WTC11 (cell line): ENCODE data around the gene RRP7A. TPM values are rescaled to one million over a fixed set of nuclear protein-coding genes. Genes with fewer than 3 reads are reported as not detected.

Experiments used
- ATAC-seq: fragments of 200-7000 bp; cut with Tn5 transposase; 2 replicates; pipeline ENCODE4 v1.10.0; 2021; ENCODE audit warnings: mild to moderate bottlenecking, moderate library complexity
- CTCF ChIA-PET: fragments of 300-600 bp; sonication (Branson Sonifier 250); formaldehyde crosslinking; loops from one replicate; lab custom pipeline; 2021; ENCODE audit warnings: antibody characterized with exemption; lab: Charles Lee
- POLR2A ChIA-PET: fragments of 350-600 bp; sonication (Branson Sonifier 250); formaldehyde crosslinking; loops from one replicate; lab custom pipeline; 2021; ENCODE audit warnings: antibody characterized with exemption; lab: Charles Lee
- DNase-seq: peaks from one replicate; pipeline ENCODE4 v3.0.0; 2021; ENCODE audit warnings: low spot score
- H3K27ac Mint-ChIP-seq: 2 replicates; pipeline ENCODE4 v1.8.0; 2021; ENCODE audit warnings: mixed read lengths
- H3K27me3 Mint-ChIP-seq: 2 replicates; pipeline ENCODE4 v1.8.0; 2021; ENCODE audit warnings: low read depth, mild to moderate bottlenecking, moderate library complexity, mixed read lengths
- H3K36me3 Mint-ChIP-seq: 2 replicates; pipeline ENCODE4 v1.8.0; 2021; ENCODE audit warnings: mixed read lengths
- H3K4me1 Mint-ChIP-seq: 2 replicates; pipeline ENCODE4 v1.8.0; 2022; ENCODE audit warnings: mixed read lengths
- H3K4me3 Mint-ChIP-seq: 2 replicates; pipeline ENCODE4 v1.8.0; 2021; ENCODE audit warnings: mild to moderate bottlenecking, moderate library complexity, mixed read lengths
- H3K9me3 Mint-ChIP-seq: 2 replicates; pipeline ENCODE4 v1.8.0; 2021; ENCODE audit warnings: mixed read lengths
- ATF1 ChIP-seq: sonication (generic); formaldehyde crosslinking; IDR thresholded peaks from 2 replicates; pipeline ENCODE4 v1.8.1; 2023; ENCODE audit warnings: mild to moderate bottlenecking, moderate library complexity, missing genetic modification reagents
- CBFB ChIP-seq: sonication (generic); formaldehyde crosslinking; IDR thresholded peaks from 2 replicates; pipeline ENCODE4 v1.8.1; 2022; ENCODE audit warnings: mild to moderate bottlenecking, low read depth, missing genetic modification reagents
- CREB1 ChIP-seq: sonication (generic); formaldehyde crosslinking; IDR thresholded peaks from 2 replicates; pipeline ENCODE4 v1.8.0; 2023; ENCODE audit warnings: mild to moderate bottlenecking, missing genetic modification reagents
- FOXK1 ChIP-seq: sonication (generic); formaldehyde crosslinking; IDR thresholded peaks from 2 replicates; pipeline ENCODE4 v1.8.0; 2022; ENCODE audit warnings: mild to moderate bottlenecking, moderate library complexity, missing genetic modification reagents
- GABPB1 ChIP-seq: sonication (generic); formaldehyde crosslinking; IDR thresholded peaks from 2 replicates; pipeline ENCODE4 v1.8.1; 2023; ENCODE audit warnings: mild to moderate bottlenecking, missing genetic modification reagents
- HMGA2 ChIP-seq: fragments of 250-450 bp; sonication (Bioruptor Pico); IDR thresholded peaks from 2 replicates; pipeline ENCODE4 v1.4.0; 2021; ENCODE audit warnings: mild to moderate bottlenecking, moderate library complexity
- JAZF1 ChIP-seq: fragments of 250-450 bp; sonication (Bioruptor Pico); IDR thresholded peaks from 2 replicates; pipeline ENCODE4 v1.9.0; 2021; ENCODE audit warnings: moderate library complexity, mild to moderate bottlenecking, inconsistent platforms
- KAT7 ChIP-seq: sonication (generic); formaldehyde crosslinking; IDR thresholded peaks from 2 replicates; pipeline ENCODE4 v1.8.1; 2023; ENCODE audit warnings: missing genetic modification reagents, mild to moderate bottlenecking, borderline replicate concordance
- MYBL2 ChIP-seq: sonication (generic); formaldehyde crosslinking; IDR thresholded peaks from 2 replicates; pipeline ENCODE4 v1.8.1; 2023; ENCODE audit warnings: mild to moderate bottlenecking, moderate library complexity, missing genetic modification reagents
- NR1H2 ChIP-seq: sonication (generic); formaldehyde crosslinking; IDR thresholded peaks from 2 replicates; pipeline ENCODE4 v1.9.0; 2021; ENCODE audit warnings: mild to moderate bottlenecking, moderate library complexity, missing genetic modification reagents
- NR2C2 ChIP-seq: sonication (generic); formaldehyde crosslinking; IDR thresholded peaks from 2 replicates; pipeline ENCODE4 v1.8.0; 2022; ENCODE audit warnings: mild to moderate bottlenecking, missing genetic modification reagents
- PRRX2 ChIP-seq: fragments of 250-450 bp; sonication (Bioruptor Pico); IDR thresholded peaks from 2 replicates; pipeline ENCODE4 v1.8.0; 2021; ENCODE audit warnings: mild to moderate bottlenecking
- RELA ChIP-seq: sonication (generic); formaldehyde crosslinking; IDR thresholded peaks from 2 replicates; pipeline ENCODE4 v1.8.1; 2022; ENCODE audit warnings: missing genetic modification reagents, mild to moderate bottlenecking, borderline replicate concordance
- SMAD3 ChIP-seq: sonication (generic); formaldehyde crosslinking; IDR thresholded peaks from 2 replicates; pipeline ENCODE4 v1.8.0; 2022; ENCODE audit warnings: missing genetic modification reagents, mild to moderate bottlenecking, borderline replicate concordance
- SOX15 ChIP-seq: fragments of 250-450 bp; sonication (Bioruptor Pico); IDR thresholded peaks from 2 replicates; pipeline ENCODE4 v1.9.0; 2021; ENCODE audit warnings: mild to moderate bottlenecking
- SP1 ChIP-seq: sonication (generic); formaldehyde crosslinking; conservative IDR thresholded peaks from 2 replicates; pipeline ENCODE4 v1.8.1; 2022; ENCODE audit warnings: missing genetic modification reagents
- TCF7 ChIP-seq: sonication (generic); formaldehyde crosslinking; IDR thresholded peaks from 2 replicates; pipeline ENCODE4 v1.8.0; 2022; ENCODE audit warnings: mild to moderate bottlenecking, low read depth, missing genetic modification reagents, moderate library complexity
- TEAD4 ChIP-seq: sonication (generic); formaldehyde crosslinking; IDR thresholded peaks from 2 replicates; pipeline ENCODE4 v1.8.0; 2022; ENCODE audit warnings: mild to moderate bottlenecking, missing genetic modification reagents
- TP53 ChIP-seq: sonication (generic); formaldehyde crosslinking; IDR thresholded peaks from 2 replicates; pipeline ENCODE4 v1.8.1; 2023; ENCODE audit warnings: mild to moderate bottlenecking, missing genetic modification reagents
- ZNF121 ChIP-seq: sonication (generic); formaldehyde crosslinking; IDR thresholded peaks from 2 replicates; pipeline ENCODE4 v1.8.0; 2023; ENCODE audit warnings: missing genetic modification reagents
- ZNF317 ChIP-seq: sonication (generic); formaldehyde crosslinking; IDR thresholded peaks from 2 replicates; pipeline ENCODE4 v1.8.1; 2023; ENCODE audit warnings: low read depth, mild to moderate bottlenecking, moderate library complexity, missing genetic modification reagents, borderline replicate concordance
- ZNF416 ChIP-seq: fragments of 250-450 bp; sonication (Bioruptor Pico); IDR thresholded peaks from 2 replicates; pipeline ENCODE4 v1.9.0; 2021; ENCODE audit warnings: mild to moderate bottlenecking, inconsistent platforms
- total RNA-seq: library from RNA; stranded (reverse); gene quantifications from 3 replicates; pipeline ENCODE4 v1.2.3, GENCODE V29; 2021
- TF ChIP-seq, protein P1 (sequence below): sonication (generic); formaldehyde crosslinking; IDR thresholded peaks from 2 replicates; pipeline ENCODE4 v1.8.1; 2023; ENCODE audit warnings: mild to moderate bottlenecking, missing genetic modification reagents, borderline replicate concordance
- TF ChIP-seq, protein P2 (sequence below): fragments of 200-600 bp; IDR thresholded peaks from 2 replicates; pipeline ENCODE4 v1.8.0; 2022; ENCODE audit warnings: antibody characterized with exemption
- TF ChIP-seq, protein P3 (sequence below): sonication (generic); formaldehyde crosslinking; IDR thresholded peaks from 2 replicates; pipeline ENCODE4 v1.8.1; 2023; ENCODE audit warnings: mild to moderate bottlenecking, moderate library complexity, missing genetic modification reagents

The RRP7A gene
- total RNA-seq, 1 experiment from 2014 or later: 95.0 TPM

DNA sequence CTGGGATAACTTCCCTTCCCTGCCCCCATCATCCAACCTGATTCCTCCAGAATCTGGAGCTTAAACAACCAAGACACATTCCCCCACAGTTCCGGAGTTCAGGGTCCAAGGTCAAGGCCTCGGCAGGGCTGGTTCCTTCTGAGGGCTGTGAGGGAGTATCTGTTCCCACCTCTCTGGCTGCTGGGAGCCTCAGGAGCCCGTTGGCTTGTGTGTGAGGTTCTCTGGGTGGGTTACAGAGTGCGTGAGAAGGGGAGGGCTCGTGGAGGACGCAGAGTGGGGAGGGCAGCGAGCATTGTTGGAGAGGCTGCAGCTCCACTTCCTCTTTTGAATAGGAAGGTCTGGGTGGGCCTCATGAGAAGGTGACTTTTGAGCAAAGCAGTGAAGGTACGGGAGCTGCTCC, 42.7 kb upstream of the RRP7A start:
- Mint-ChIP-seq H3K4me3 (no peak overlapping the region), H3K4me1 (peaks cover 8% of the 10 kb centered on the region), H3K27me3 (peaks cover 47% of the 10 kb centered on the region), H3K36me3 (no peaks in the 10 kb centered on the region), H3K9me3 (no peaks in the 10 kb centered on the region), H3K27ac (peak overlapping the region; percentile 9; the same call in 1 of the 2 replicates)
- CTCF ChIA-PET: interaction anchor here (0.7 to 2.8 kb wide), 5 partner anchors 10 to 50 kb away, joined by 3 to 15 read pairs (median 7); no protein-coding TSS in a partner anchor
- TF ChIP-seq TP53 (CRISPR knock-in tag) (no peak), TCF7 (no peak), SOX15 (CRISPR knock-in tag) (no peak), RELA (CRISPR knock-in tag) (no peak), ZNF317 (CRISPR knock-in tag) (no peak), MYBL2 (no peak), SMAD3 (CRISPR knock-in tag) (no peak), PRRX2 (CRISPR knock-in tag) (no peak), ZNF121 (CRISPR knock-in tag) (no peak), ZNF416 (CRISPR knock-in tag) (no peak), NR2C2 (CRISPR knock-in tag) (no peak), KAT7 (CRISPR knock-in tag) (no peak), FOXK1 (CRISPR knock-in tag) (no peak), JAZF1 (CRISPR knock-in tag) (no peak), CREB1 (CRISPR knock-in tag) (no peak), NR1H2 (CRISPR knock-in tag) (no peak)
- TF ChIP-seq, protein P1, sequence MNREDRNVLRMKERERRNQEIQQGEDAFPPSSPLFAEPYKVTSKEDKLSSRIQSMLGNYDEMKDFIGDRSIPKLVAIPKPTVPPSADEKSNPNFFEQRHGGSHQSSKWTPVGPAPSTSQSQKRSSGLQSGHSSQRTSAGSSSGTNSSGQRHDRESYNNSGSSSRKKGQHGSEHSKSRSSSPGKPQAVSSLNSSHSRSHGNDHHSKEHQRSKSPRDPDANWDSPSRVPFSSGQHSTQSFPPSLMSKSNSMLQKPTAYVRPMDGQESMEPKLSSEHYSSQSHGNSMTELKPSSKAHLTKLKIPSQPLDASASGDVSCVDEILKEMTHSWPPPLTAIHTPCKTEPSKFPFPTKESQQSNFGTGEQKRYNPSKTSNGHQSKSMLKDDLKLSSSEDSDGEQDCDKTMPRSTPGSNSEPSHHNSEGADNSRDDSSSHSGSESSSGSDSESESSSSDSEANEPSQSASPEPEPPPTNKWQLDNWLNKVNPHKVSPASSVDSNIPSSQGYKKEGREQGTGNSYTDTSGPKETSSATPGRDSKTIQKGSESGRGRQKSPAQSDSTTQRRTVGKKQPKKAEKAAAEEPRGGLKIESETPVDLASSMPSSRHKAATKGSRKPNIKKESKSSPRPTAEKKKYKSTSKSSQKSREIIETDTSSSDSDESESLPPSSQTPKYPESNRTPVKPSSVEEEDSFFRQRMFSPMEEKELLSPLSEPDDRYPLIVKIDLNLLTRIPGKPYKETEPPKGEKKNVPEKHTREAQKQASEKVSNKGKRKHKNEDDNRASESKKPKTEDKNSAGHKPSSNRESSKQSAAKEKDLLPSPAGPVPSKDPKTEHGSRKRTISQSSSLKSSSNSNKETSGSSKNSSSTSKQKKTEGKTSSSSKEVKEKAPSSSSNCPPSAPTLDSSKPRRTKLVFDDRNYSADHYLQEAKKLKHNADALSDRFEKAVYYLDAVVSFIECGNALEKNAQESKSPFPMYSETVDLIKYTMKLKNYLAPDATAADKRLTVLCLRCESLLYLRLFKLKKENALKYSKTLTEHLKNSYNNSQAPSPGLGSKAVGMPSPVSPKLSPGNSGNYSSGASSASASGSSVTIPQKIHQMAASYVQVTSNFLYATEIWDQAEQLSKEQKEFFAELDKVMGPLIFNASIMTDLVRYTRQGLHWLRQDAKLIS (CRISPR knock-in tag): no peak
- TF ChIP-seq, protein P2, sequence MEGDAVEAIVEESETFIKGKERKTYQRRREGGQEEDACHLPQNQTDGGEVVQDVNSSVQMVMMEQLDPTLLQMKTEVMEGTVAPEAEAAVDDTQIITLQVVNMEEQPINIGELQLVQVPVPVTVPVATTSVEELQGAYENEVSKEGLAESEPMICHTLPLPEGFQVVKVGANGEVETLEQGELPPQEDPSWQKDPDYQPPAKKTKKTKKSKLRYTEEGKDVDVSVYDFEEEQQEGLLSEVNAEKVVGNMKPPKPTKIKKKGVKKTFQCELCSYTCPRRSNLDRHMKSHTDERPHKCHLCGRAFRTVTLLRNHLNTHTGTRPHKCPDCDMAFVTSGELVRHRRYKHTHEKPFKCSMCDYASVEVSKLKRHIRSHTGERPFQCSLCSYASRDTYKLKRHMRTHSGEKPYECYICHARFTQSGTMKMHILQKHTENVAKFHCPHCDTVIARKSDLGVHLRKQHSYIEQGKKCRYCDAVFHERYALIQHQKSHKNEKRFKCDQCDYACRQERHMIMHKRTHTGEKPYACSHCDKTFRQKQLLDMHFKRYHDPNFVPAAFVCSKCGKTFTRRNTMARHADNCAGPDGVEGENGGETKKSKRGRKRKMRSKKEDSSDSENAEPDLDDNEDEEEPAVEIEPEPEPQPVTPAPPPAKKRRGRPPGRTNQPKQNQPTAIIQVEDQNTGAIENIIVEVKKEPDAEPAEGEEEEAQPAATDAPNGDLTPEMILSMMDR: no peak
- DNase-seq (no peak), ATAC-seq (no peak)
- POLR2A ChIA-PET: no interaction called here

DNA sequence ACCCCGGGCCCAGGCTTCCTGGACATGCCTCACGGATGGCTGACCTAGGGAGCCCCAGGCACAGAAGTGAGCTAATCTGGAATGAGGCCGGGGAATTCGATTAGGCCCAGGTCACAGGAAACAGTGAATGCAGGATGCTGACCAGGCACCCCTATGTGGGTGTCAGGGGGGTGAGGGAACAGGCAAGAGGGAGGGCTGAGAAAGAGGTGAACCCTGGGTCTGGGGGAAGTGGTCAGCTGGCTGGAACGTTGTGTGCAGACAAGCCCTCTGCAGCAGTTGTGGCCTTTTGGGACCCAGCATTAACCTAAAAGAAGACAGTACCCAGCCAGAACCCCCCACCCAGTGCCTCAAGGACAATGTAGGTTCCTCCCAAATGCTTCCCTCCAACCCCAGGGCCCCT, 42.3 kb upstream of the RRP7A start:
- CTCF ChIA-PET: interaction anchor here (1.0 to 2.8 kb wide), 7 partner anchors 8 to 51 kb away, joined by 4 to 15 read pairs (median 5); no protein-coding TSS in a partner anchor
- POLR2A ChIA-PET: no interaction called here
- Mint-ChIP-seq H3K4me3 (no peak overlapping the region), H3K9me3 (no peaks in the 10 kb centered on the region), H3K27me3 (peaks cover 47% of the 10 kb centered on the region), H3K27ac (no peak overlapping the region), H3K36me3 (no peaks in the 10 kb centered on the region), H3K4me1 (peaks cover 8% of the 10 kb centered on the region)
- DNase-seq (no peak), ATAC-seq (no peak)
- TF ChIP-seq SP1 (CRISPR knock-in tag) (no peak), CBFB (CRISPR knock-in tag) (no peak), MYBL2 (no peak)

DNA sequence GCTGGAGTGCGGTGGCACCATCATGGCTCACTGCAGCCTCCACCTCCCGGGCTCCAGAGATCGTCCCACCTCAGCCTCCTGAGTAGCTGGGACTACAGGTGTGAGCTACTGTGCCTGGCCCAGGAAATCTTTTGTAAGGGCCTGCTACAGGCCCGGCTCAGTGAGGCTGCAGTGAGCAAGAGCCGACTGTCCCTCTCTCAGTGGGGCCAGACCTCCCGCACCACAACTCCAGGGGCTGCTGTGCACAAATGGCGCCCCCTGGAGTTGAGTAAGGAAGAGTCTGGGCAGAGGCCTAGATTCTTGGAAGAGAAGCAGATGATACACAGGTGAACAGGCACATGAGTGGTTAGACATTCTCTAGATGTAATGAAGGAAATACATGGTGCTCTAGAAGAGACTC, 41.2 kb upstream of the RRP7A start:
- DNase-seq: peak; percentile 45
- POLR2A ChIA-PET: interaction anchor here (1.2 kb wide), 1 partner anchor 9 kb away, joined by 6 read pairs; no protein-coding TSS in a partner anchor
- CTCF ChIA-PET: interaction anchor here (0.6 to 2.8 kb wide), 12 partner anchors 9 to 386 kb away, joined by 3 to 15 read pairs (median 4); no protein-coding TSS in a partner anchor
- no peak for TF ChIP-seq GABPB1 (CRISPR knock-in tag)
- TF ChIP-seq, protein P3, sequence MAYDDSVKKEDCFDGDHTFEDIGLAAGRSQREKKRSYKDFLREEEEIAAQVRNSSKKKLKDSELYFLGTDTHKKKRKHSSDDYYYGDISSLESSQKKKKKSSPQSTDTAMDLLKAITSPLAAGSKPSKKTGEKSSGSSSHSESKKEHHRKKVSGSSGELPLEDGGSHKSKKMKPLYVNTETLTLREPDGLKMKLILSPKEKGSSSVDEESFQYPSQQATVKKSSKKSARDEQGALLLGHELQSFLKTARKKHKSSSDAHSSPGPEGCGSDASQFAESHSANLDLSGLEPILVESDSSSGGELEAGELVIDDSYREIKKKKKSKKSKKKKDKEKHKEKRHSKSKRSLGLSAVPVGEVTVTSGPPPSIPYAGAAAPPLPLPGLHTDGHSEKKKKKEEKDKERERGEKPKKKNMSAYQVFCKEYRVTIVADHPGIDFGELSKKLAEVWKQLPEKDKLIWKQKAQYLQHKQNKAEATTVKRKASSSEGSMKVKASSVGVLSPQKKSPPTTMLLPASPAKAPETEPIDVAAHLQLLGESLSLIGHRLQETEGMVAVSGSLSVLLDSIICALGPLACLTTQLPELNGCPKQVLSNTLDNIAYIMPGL (CRISPR knock-in tag): 0 out of 2 replicates have a peak, but pooled peaks have one; percentile 23
- TF ChIP-seq ATF1 (CRISPR knock-in tag): no peak
- no peak for TF ChIP-seq TEAD4
- TF ChIP-seq HMGA2 (CRISPR knock-in tag): no peak
- TF ChIP-seq, protein P2: peak; percentile 70

More for the DNA sequence above, 41.2 kb upstream of the RRP7A start:
- peak; percentile 79 for ATAC-seq
- H3K27me3 Mint-ChIP-seq: peaks cover 45% of the 10 kb centered on the region
- no peak overlapping the region for H3K4me3 Mint-ChIP-seq
- H3K27ac Mint-ChIP-seq: no peak overlapping the region
- H3K4me1 Mint-ChIP-seq: peaks cover 8% of the 10 kb centered on the region
- no peaks in the 10 kb centered on the region for H3K9me3 Mint-ChIP-seq
- H3K36me3 Mint-ChIP-seq: no peaks in the 10 kb centered on the region
